Lower leg skin (tissue), 3 donors: ENCODE results near the gene AMY1C.
"Not testable (repeated sequence)": the region's sequence is repeated elsewhere in the genome, so short reads cannot be mapped to it uniquely, and the experiment has no call there.

Experiments used
- CTCF ChIP-seq, 3 donors: fragments of 450-650 bp; IDR thresholded peaks; one replicate each; pipeline ENCODE4 v1.5.1; 2016; ENCODE audit warnings: antibody characterized with exemption in 3 of 3, mild to moderate bottlenecking in 3 of 3, moderate library complexity in 2 of 3
- POLR2A ChIP-seq, 2 donors: fragments of 450-650 bp; IDR thresholded peaks; one replicate each; pipeline ENCODE4 v1.6.1; 2016 to 2017; ENCODE audit warnings: antibody characterized with exemption in 2 of 2, mild to moderate bottlenecking in 1 of 2, moderate library complexity in 1 of 2

GRCh38 chr1:103707670-103708069 lies 42.0 kb upstream of the AMY1C start:
- TF ChIP-seq CTCF, POLR2A (IDR thresholded peaks at IDR 0.05): not testable (repeated sequence)
